C4-2B (cell line): Measurements from ENCODE around the gene OR2AJ1.

Source experiments
- H3K27ac ChIP-seq: fragments of 450-650 bp; 2 replicates; pipeline ENCODE4 v1.5.1; 2017
- CTCF ChIP-seq: fragments of 450-650 bp; conservative IDR thresholded peaks from 2 replicates; pipeline ENCODE4 v1.5.1; 2017; ENCODE audit warnings: mild to moderate bottlenecking
- ZFX ChIP-seq: fragments of 450-650 bp; IDR thresholded peaks from 2 replicates; pipeline ENCODE4 v1.6.1; 2017

OR2AJ1 gene

GRCh38 chr1:247924868-247925267 lies at the start of gene OR2AJ1:
TSS of gene OR2AJ1 (plus strand) at chr1:247924889. CDS start at chr1:247933769, 8,880 bp downstream.
- TF ChIP-seq CTCF, result no peak
- TF ChIP-seq ZFX, result no peak
- H3K27ac ChIP-seq, result no peak within 1 kb of the TSS

- TF ChIP-seq ZFX (no peak), CTCF (no peak)
- H3K27ac ChIP-seq, result no peak overlapping the region
Observed at GRCh38 chr1:247883346-247883745, 41.3 kb upstream of the OR2AJ1 start.

- TF ChIP-seq CTCF (no peak), ZFX (no peak)
- no peak overlapping the region for H3K27ac ChIP-seq
Observed at GRCh38 chr1:247884797-247885413, 39.8 kb upstream of the OR2AJ1 start.

GRCh38 chr1:247895163-247895637 lies 29.5 kb upstream of the OR2AJ1 start, which contains the start of gene OR2W3:
TSS of gene OR2W3 (plus strand) at chr1:247895587. CDS start at chr1:247895587, 0 bp downstream.
- no peak for TF ChIP-seq ZFX
- TF ChIP-seq CTCF, result no peak
- H3K27ac ChIP-seq, result no peak within 1 kb of the TSS

GRCh38 chr1:247895976-247896375 lies 28.7 kb upstream of the OR2AJ1 start:
- TF ChIP-seq CTCF (no peak), ZFX (no peak)

GRCh38 chr1:247904122-247904521 lies 20.6 kb upstream of the OR2AJ1 start:
- no peak for TF ChIP-seq CTCF
- TF ChIP-seq ZFX, result no peak
- H3K27ac ChIP-seq, result no peak overlapping the region

More at GRCh38 chr1:247895976-247896375, 28.7 kb upstream of the OR2AJ1 start:
- no peak overlapping the region for H3K27ac ChIP-seq

- H3K27ac ChIP-seq, result no peak overlapping the region
- TF ChIP-seq CTCF, result no peak
- TF ChIP-seq ZFX, result no peak
Observed at GRCh38 chr1:247905181-247905580, 19.5 kb upstream of the OR2AJ1 start.
